PC-3 (cell line): Measurements from ENCODE around the gene NCEH1. TPM values are rescaled to one million over a fixed set of nuclear protein-coding genes. Genes with fewer than 3 reads are reported as not detected.

Experiments used
- ATAC-seq: fragments of 200-7000 bp; cut with Tn5 transposase; 2 replicates; pipeline ENCODE4 v1.9.1; 2020; ENCODE audit warnings: mild to moderate bottlenecking, moderate library complexity
- BruUV-seq: library from RNA; stranded (reverse); fragments of 400-500 nt; replicated peaks from 2 replicates; lab custom pipeline; 2021; lab: Mats Ljungman, UMichigan
- CTCF ChIA-PET: fragments of 300-600 bp; sonication (Branson Sonifier 250); formaldehyde crosslinking; loops from one replicate; lab custom pipeline; 2022; ENCODE audit warnings: antibody characterized with exemption; lab: Charles Lee
- POLR2A ChIA-PET: fragments of 300-600 bp; sonication (Branson Sonifier 250); formaldehyde crosslinking; loops from one replicate; lab custom pipeline; 2022; ENCODE audit warnings: antibody characterized with exemption; ENCODE audit not compliant: unreplicated experiment; lab: Charles Lee
- DNase-seq: peaks from one replicate; pipeline ENCODE4 v3.0.0-alpha.2; 2015
- H2AFZ ChIP-seq: fragments of 300-600 bp; sonication (generic); 2 replicates; pipeline ENCODE4 v1.6.0; 2016; ENCODE audit warnings: antibody characterized with exemption, low read length
- H3F3A ChIP-seq: fragments of 300-600 bp; sonication (generic); one replicate; pipeline ENCODE4 v1.6.0; 2017; ENCODE audit warnings: antibody characterized with exemption, low read length, control low read depth, mild to moderate bottlenecking; ENCODE audit not compliant: unreplicated experiment
- H3K27ac ChIP-seq: fragments of 300-600 bp; sonication (generic); 2 replicates; pipeline ENCODE4 v1.5.1; 2016; ENCODE audit warnings: mild to moderate bottlenecking, low read length
- H3K27me3 ChIP-seq: fragments of 300-600 bp; sonication (generic); 2 replicates; pipeline ENCODE4 v1.6.1; 2016; ENCODE audit warnings: low read length, mixed read lengths
- H3K36me3 ChIP-seq: fragments of 300-600 bp; sonication (generic); 2 replicates; pipeline ENCODE4 v1.6.1; 2016; ENCODE audit warnings: low read depth, mixed run types, low read length, mixed read lengths
- H3K4me1 ChIP-seq: fragments of 300-600 bp; sonication (generic); 2 replicates; pipeline ENCODE4 v1.5.1; 2016; ENCODE audit warnings: low read length; ENCODE audit not compliant: insufficient read depth
- H3K4me2 ChIP-seq: fragments of 300-600 bp; sonication (generic); 2 replicates; pipeline ENCODE4 v1.6.0; 2016; ENCODE audit warnings: low read length
- H3K4me3 ChIP-seq: fragments of 300-600 bp; sonication (generic); 2 replicates; pipeline ENCODE4 v1.5.1; 2016; ENCODE audit warnings: mild to moderate bottlenecking, low read length, mixed read lengths
- H3K79me2 ChIP-seq: fragments of 300-600 bp; sonication (generic); 2 replicates; pipeline ENCODE4 v1.6.1; 2017; ENCODE audit warnings: low read length, mixed read lengths
- H3K9ac ChIP-seq: fragments of 300-600 bp; sonication (generic); 2 replicates; pipeline ENCODE4 v1.6.0; 2016; ENCODE audit warnings: mild to moderate bottlenecking, low read length
- H3K9me2 ChIP-seq: fragments of 300-600 bp; sonication (generic); replicated peaks from 2 replicates; pipeline ENCODE4 v1.6.1; 2016; ENCODE audit warnings: mixed run types, low read length, mixed read lengths
- H3K9me3 ChIP-seq: fragments of 300-600 bp; sonication (generic); 2 replicates; pipeline ENCODE4 v1.6.1; 2016; ENCODE audit warnings: low read length, mixed read lengths
- H4K20me1 ChIP-seq: fragments of 300-600 bp; sonication (generic); 2 replicates; pipeline ENCODE4 v1.6.1; 2016; ENCODE audit warnings: low read length, mixed read lengths
- CTCF ChIP-seq: fragments of 300-600 bp; sonication (generic); conservative IDR thresholded peaks from 2 replicates; pipeline ENCODE4 v1.5.1; 2017; ENCODE audit warnings: antibody characterized with exemption, low read depth, mild to moderate bottlenecking, low read length
- EZH2 ChIP-seq: fragments of 300-600 bp; sonication (generic); IDR thresholded peaks from one replicate; pipeline ENCODE4 v1.6.1; 2017; ENCODE audit warnings: antibody characterized with exemption, mild to moderate bottlenecking, low read length; ENCODE audit not compliant: unreplicated experiment
- EZH2phosphoT487 ChIP-seq: fragments of 300-600 bp; sonication (generic); IDR thresholded peaks from 2 replicates; pipeline ENCODE4 v1.6.1; 2018; ENCODE audit warnings: mild to moderate bottlenecking, antibody characterized with exemption, low read length, borderline replicate concordance
- intact Hi-C: fragments of 100-400 bp; cut with micrococcal nuclease; formaldehyde crosslinking; loops from 2 replicates; pipeline ENCODE4 v1.9.0; 2023
- total RNA-seq: library from RNA; depleted of rRNA; stranded (reverse); fragments of >200 nt; gene quantifications from 2 replicates; pipeline ENCODE4 v1.2.3, GENCODE V29; 2014

Gene NCEH1
- total RNA-seq, 1 experiment from 2014 or later = 28.2 TPM

GRCh38 chr3:172659246-172660002, 51.4 kb downstream of the NCEH1 start:
- BruUV-seq = no TSS peak
- TF ChIP-seq EZH2phosphoT487 (no peak), EZH2 (no peak)
- no peaks in the 10 kb centered on the region for H3F3A ChIP-seq
- H3K9ac ChIP-seq = no peak overlapping the region
- H4K20me1 ChIP-seq = no peaks in the 10 kb centered on the region; the same call in 1 of the 2 replicates
- H3K4me3 ChIP-seq = no peak overlapping the region
- intact Hi-C loops = no loop called here
- CTCF ChIA-PET = interaction anchor here (0.7 kb wide), 1 partner anchor 91 kb away, joined by 7 read pairs; the partner anchor contains the start of gene ECT2
- peak overlapping the region; percentile 35; the same call in 1 of the 2 replicates for H3K4me2 ChIP-seq
- POLR2A ChIA-PET = interaction anchor here (0.6 to 1.2 kb wide), 3 partner anchors 52 to 273 kb away, joined by 3 to 34 read pairs (median 8); no protein-coding TSS in a partner anchor
- no peaks in the 10 kb centered on the region for H3K36me3 ChIP-seq
- H2AFZ ChIP-seq = no peak overlapping the region
- no peaks in the 10 kb centered on the region for H3K9me2 ChIP-seq
- DNase-seq = peak; percentile 34
- no peaks in the 10 kb centered on the region for H3K27me3 ChIP-seq
- H3K79me2 ChIP-seq = peaks cover 34% of the 10 kb centered on the region
- H3K4me1 ChIP-seq = peaks cover 15% of the 10 kb centered on the region
- H3K9me3 ChIP-seq = no peaks in the 10 kb centered on the region
- ATAC-seq = peak; percentile 80
- peak overlapping the region; percentile 57 for H3K27ac ChIP-seq

- Histone ChIP-seq H3F3A (no peaks in the 10 kb centered on the region), H3K9ac (no peak overlapping the region), H3K4me1 (peaks cover 15% of the 10 kb centered on the region), H2AFZ (no peak overlapping the region), H3K9me3 (no peaks in the 10 kb centered on the region), H3K27me3 (no peaks in the 10 kb centered on the region), H3K36me3 (no peaks in the 10 kb centered on the region), H3K4me3 (no peak overlapping the region), H3K9me2 (no peaks in the 10 kb centered on the region), H3K4me2 (peak overlapping the region; percentile 35; the same call in 1 of the 2 replicates), H3K79me2 (peaks cover 40% of the 10 kb centered on the region), H4K20me1 (no peaks in the 10 kb centered on the region; the same call in 1 of the 2 replicates), H3K27ac (peak overlapping the region; percentile 57)
- peak; percentile 78 for ATAC-seq
- CTCF ChIA-PET = no interaction called here
- BruUV-seq = no TSS peak
- TF ChIP-seq CTCF (no peak), EZH2phosphoT487 (no peak), EZH2 (no peak)
- POLR2A ChIA-PET = interaction anchor here (0.7 to 1.2 kb wide), 2 partner anchors 91 to 274 kb away, joined by 3 to 34 read pairs; no protein-coding TSS in a partner anchor
- intact Hi-C loops = no loop called here
- peak; percentile 85 for DNase-seq
Observed at GRCh38 chr3:172658344-172659245, 52.3 kb downstream of the NCEH1 start.

GRCh38 chr3:172656602-172657001, 54.3 kb downstream of the NCEH1 start:
- TF ChIP-seq CTCF (no peak), EZH2 (no peak), EZH2phosphoT487 (no peak)
- Histone ChIP-seq H3K4me2 (no peak overlapping the region), H3K27me3 (no peaks in the 10 kb centered on the region), H3K9ac (no peak overlapping the region), H3F3A (no peaks in the 10 kb centered on the region), H3K4me1 (peaks cover 15% of the 10 kb centered on the region), H3K4me3 (no peak overlapping the region), H4K20me1 (no peaks in the 10 kb centered on the region; the same call in 1 of the 2 replicates), H3K9me2 (no peaks in the 10 kb centered on the region), H3K79me2 (peaks cover 44% of the 10 kb centered on the region), H3K9me3 (no peaks in the 10 kb centered on the region), H3K27ac (no peak overlapping the region), H3K36me3 (no peaks in the 10 kb centered on the region), H2AFZ (no peak overlapping the region)
- ChIA-PET CTCF (no interaction called here), POLR2A (no interaction called here)
- BruUV-seq = no TSS peak
- ATAC-seq (no peak), DNase-seq (no peak)
- intact Hi-C loops = no loop called here
